NCI-H2227 treated with DMSO at 0.1 percent for 48 hours (cell line): Measurements from ENCODE around the gene DSC3.

Source experiments
- DNase-seq: peaks from one replicate; lab custom pipeline; 2025; lab: John Stamatoyannopoulos, UW

Gene DSC3

GRCh38 chr18:31042406-31043181, at the start of gene DSC3:
Gene DSC3, minus strand, starts transcription at chr18:31042742. Its CDS starts 82 bp downstream, at chr18:31042660.
- DNase-seq = no peak

GRCh38 chr18:31091350-31091749, 48.8 kb upstream of the DSC3 start:
- no peak for DNase-seq

GRCh38 chr18:31088532-31088931, 46.0 kb upstream of the DSC3 start:
- DNase-seq = no peak

GRCh38 chr18:31079973-31080372, 37.4 kb upstream of the DSC3 start:
- DNase-seq = no peak

- DNase-seq = no peak
These were observed 35.3 kb upstream of the DSC3 start for GRCh38 chr18:31077878-31078277.

GRCh38 chr18:31072175-31072574, 29.6 kb upstream of the DSC3 start:
- no peak for DNase-seq

- DNase-seq = no peak
These were observed 27.7 kb upstream of the DSC3 start for GRCh38 chr18:31070206-31070605.

GRCh38 chr18:31066266-31066665, 23.7 kb upstream of the DSC3 start:
- DNase-seq = no peak

GRCh38 chr18:31065036-31065773, 22.7 kb upstream of the DSC3 start:
- no peak for DNase-seq

- no peak for DNase-seq
These were observed 21.6 kb upstream of the DSC3 start for GRCh38 chr18:31064130-31064529.

- DNase-seq = no peak
These were observed 19.4 kb upstream of the DSC3 start for GRCh38 chr18:31061945-31062344.

GRCh38 chr18:31058897-31059296, 16.4 kb upstream of the DSC3 start:
- no peak for DNase-seq

- no peak for DNase-seq
These were observed 15.4 kb upstream of the DSC3 start for GRCh38 chr18:31057917-31058316.

- DNase-seq = no peak
These were observed 14.5 kb upstream of the DSC3 start for GRCh38 chr18:31057051-31057450.

GRCh38 chr18:31056296-31056695, 13.8 kb upstream of the DSC3 start:
- no peak for DNase-seq

- DNase-seq = no peak
These were observed 8.1 kb upstream of the DSC3 start for GRCh38 chr18:31050635-31051034.

- DNase-seq = no peak
These were observed 6.6 kb upstream of the DSC3 start for GRCh38 chr18:31049189-31049588.

GRCh38 chr18:31048216-31048615, 5.7 kb upstream of the DSC3 start:
- no peak for DNase-seq

- DNase-seq = no peak
These were observed 4.4 kb upstream of the DSC3 start for GRCh38 chr18:31046916-31047315.

GRCh38 chr18:31045599-31045998, 3.1 kb upstream of the DSC3 start:
- DNase-seq = no peak

- DNase-seq = no peak
These were observed 2.4 kb upstream of the DSC3 start for GRCh38 chr18:31044926-31045325.

GRCh38 chr18:31043709-31044108, 1.2 kb upstream of the DSC3 start:
- DNase-seq = no peak

GRCh38 chr18:31042084-31042405, 497 bp downstream of the DSC3 start:
- DNase-seq = no peak
